ENCODE measurements around the gene FAT4. TPM values are rescaled to one million over a fixed set of nuclear protein-coding genes. Genes with fewer than 3 reads are reported as not detected.
A peak's percentile ranks its signal among the peaks of the same experiment; 100 is the strongest.

Gene FAT4
- total and polyA plus RNA-seq, 2 donors (not counting 1 experiment from before 2014, with no cell fraction given): 0.02 TPM; not detected in 1

DNA sequence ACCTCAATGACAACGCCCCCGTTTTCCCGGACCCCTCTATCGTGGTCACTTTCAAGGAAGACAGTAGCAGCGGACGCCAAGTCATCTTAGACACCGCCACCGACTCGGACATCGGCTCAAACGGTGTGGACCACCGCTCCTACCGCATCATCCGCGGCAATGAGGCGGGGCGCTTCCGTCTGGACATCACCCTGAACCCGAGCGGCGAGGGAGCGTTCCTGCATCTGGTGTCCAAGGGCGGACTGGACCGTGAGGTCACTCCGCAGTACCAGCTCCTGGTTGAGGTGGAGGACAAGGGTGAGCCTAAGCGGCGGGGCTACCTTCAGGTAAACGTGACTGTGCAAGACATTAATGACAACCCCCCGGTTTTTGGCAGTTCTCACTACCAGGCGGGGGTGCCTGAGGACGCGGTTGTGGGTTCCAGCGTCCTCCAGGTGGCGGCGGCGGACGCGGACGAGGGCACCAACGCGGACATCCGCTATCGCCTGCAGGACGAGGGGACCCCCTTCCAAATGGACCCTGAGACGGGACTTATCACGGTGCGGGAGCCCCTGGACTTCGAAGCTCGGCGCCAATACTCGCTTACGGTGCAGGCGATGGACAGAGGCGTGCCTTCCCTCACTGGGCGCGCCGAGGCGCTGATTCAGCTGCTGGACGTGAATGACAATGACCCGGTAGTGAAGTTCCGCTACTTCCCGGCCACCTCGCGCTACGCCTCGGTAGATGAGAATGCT, 2.2 kb downstream of the FAT4 start:
- H3K4me3 Mint-ChIP-seq: peak overlapping the region; percentile 90
- ATAC-seq (ENCODE audit: low read depth): no peak
- H3K27me3 Mint-ChIP-seq: peaks cover 55% of the 10 kb centered on the region

DNA sequence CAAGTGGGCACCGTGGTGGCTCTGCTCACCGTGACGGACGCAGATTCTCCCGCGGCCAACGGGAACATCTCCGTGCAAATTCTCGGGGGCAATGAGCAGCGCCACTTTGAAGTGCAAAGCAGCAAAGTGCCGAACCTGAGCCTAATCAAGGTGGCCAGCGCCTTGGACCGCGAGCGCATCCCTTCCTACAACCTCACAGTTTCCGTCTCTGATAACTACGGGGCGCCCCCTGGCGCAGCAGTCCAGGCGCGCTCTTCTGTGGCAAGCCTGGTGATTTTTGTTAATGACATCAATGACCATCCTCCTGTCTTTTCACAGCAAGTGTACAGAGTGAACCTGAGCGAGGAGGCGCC, 2.7 kb downstream of the FAT4 start:
- no peak for ATAC-seq (ENCODE audit: low read depth)
- intact Hi-C loops (cut with micrococcal nuclease): no loop called here
- Histone ChIP-seq H3K79me2 (ENCODE audit: control insufficient read depth, insufficient read depth, low read length) (no peaks in the 10 kb centered on the region), H3K4me2 (replicated peaks; ENCODE audit: low read depth, low read length, poor library complexity, severe bottlenecking) (peak overlapping the region; percentile 81), H3K9me3 (ENCODE audit: control extremely low read depth in 1 of 3, control insufficient read depth in 2 of 3, insufficient read depth in 1 of 3, low read length in 2 of 3) (peaks cover 0 to 20% (median 0%) of the 10 kb centered on the region in 3 donors), H3K9ac (ENCODE audit: low read length) (no peak overlapping the region), H3K4me1 (ENCODE audit: control insufficient read depth in 2 of 2, insufficient read depth in 2 of 2, low read length in 2 of 2) (peaks cover 38 to 40% of the 10 kb centered on the region in 2 donors), H3K4me3 (ENCODE audit: control extremely low read depth in 1 of 5, extremely low read depth in 1 of 5, insufficient read depth in 1 of 5, low read depth in 2 of 5, low read length in 4 of 5) (peak overlapping the region in 1 of 5 experiments; percentile 14), H4K20me1 (ENCODE audit: control insufficient read depth, insufficient read depth, low read length, poor library complexity, severe bottlenecking) (no peaks in the 10 kb centered on the region), H3K36me3 (replicated peaks in 1 of 2; ENCODE audit: control extremely low read depth in 1 of 2, control insufficient read depth in 1 of 2, extremely low read depth in 1 of 2, insufficient read depth in 2 of 2, low read length in 1 of 2) (no peaks in the 10 kb centered on the region), H2AFZ (ENCODE audit: insufficient read depth, low read depth, low read length, poor library complexity, severe bottlenecking) (peak overlapping the region; percentile 89), H3K27ac (ENCODE audit: low read length in 2 of 2) (no peak overlapping the region), H3K27me3 (replicated peaks in 1 of 4; ENCODE audit: control extremely low read depth in 1 of 4, control insufficient read depth in 3 of 4, insufficient read depth in 4 of 4, low read length in 3 of 4) (peaks cover 0 to 48% (median 39%) of the 10 kb centered on the region in 4 experiments)
- ChIA-PET POLR2A (no interaction called here), CTCF (no interaction called here)
- H3K4me3 Mint-ChIP-seq: peak overlapping the region; percentile 37
- no peak for TF ChIP-seq EZH2 (IDR thresholded peaks at IDR 0.05; ENCODE audit: borderline replicate concordance, insufficient read depth, low read depth, low read length, poor library complexity, severe bottlenecking)
- TF ChIP-seq, protein P1, sequence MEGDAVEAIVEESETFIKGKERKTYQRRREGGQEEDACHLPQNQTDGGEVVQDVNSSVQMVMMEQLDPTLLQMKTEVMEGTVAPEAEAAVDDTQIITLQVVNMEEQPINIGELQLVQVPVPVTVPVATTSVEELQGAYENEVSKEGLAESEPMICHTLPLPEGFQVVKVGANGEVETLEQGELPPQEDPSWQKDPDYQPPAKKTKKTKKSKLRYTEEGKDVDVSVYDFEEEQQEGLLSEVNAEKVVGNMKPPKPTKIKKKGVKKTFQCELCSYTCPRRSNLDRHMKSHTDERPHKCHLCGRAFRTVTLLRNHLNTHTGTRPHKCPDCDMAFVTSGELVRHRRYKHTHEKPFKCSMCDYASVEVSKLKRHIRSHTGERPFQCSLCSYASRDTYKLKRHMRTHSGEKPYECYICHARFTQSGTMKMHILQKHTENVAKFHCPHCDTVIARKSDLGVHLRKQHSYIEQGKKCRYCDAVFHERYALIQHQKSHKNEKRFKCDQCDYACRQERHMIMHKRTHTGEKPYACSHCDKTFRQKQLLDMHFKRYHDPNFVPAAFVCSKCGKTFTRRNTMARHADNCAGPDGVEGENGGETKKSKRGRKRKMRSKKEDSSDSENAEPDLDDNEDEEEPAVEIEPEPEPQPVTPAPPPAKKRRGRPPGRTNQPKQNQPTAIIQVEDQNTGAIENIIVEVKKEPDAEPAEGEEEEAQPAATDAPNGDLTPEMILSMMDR (IDR thresholded peaks at IDR 0.05): no peak
- WGBS (ENCODE audit: insufficient coverage): 7% methylated on average over 22 of the region's 23 CpGs
- peaks cover 31% of the 10 kb centered on the region for H3K4me1 Mint-ChIP-seq
- DNase-seq: peak; percentile 2
- H3K27me3 Mint-ChIP-seq: peaks cover 51% of the 10 kb centered on the region
- H3K9me3 Mint-ChIP-seq (ENCODE audit: insufficient read depth): no peaks in the 10 kb centered on the region
- no peak overlapping the region for H3K27ac Mint-ChIP-seq

More for the DNA sequence above, 2.2 kb downstream of the FAT4 start:
- Histone ChIP-seq H4K20me1 (ENCODE audit: control insufficient read depth, insufficient read depth, low read length, poor library complexity, severe bottlenecking) (no peaks in the 10 kb centered on the region), H3K4me3 (ENCODE audit: control extremely low read depth in 1 of 5, extremely low read depth in 1 of 5, insufficient read depth in 1 of 5, low read depth in 2 of 5, low read length in 4 of 5) (peak overlapping the region in 1 of 5 experiments; percentile 14), H3K9me3 (ENCODE audit: control extremely low read depth in 1 of 3, control insufficient read depth in 2 of 3, insufficient read depth in 1 of 3, low read length in 2 of 3) (peaks cover 0 to 20% (median 0%) of the 10 kb centered on the region in 3 donors), H3K4me1 (ENCODE audit: control insufficient read depth in 2 of 2, insufficient read depth in 2 of 2, low read length in 2 of 2) (peaks cover 38 to 40% of the 10 kb centered on the region in 2 donors), H3K79me2 (ENCODE audit: control insufficient read depth, insufficient read depth, low read length) (no peaks in the 10 kb centered on the region), H3K9ac (ENCODE audit: low read length) (no peak overlapping the region), H2AFZ (ENCODE audit: insufficient read depth, low read depth, low read length, poor library complexity, severe bottlenecking) (peak overlapping the region; percentile 89), H3K36me3 (replicated peaks in 1 of 2; ENCODE audit: control extremely low read depth in 1 of 2, control insufficient read depth in 1 of 2, extremely low read depth in 1 of 2, insufficient read depth in 2 of 2, low read length in 1 of 2) (no peaks in the 10 kb centered on the region), H3K27ac (ENCODE audit: low read length in 2 of 2) (no peak overlapping the region), H3K4me2 (replicated peaks; ENCODE audit: low read depth, low read length, poor library complexity, severe bottlenecking) (peak overlapping the region; percentile 81), H3K27me3 (replicated peaks in 1 of 4; ENCODE audit: control extremely low read depth in 1 of 4, control insufficient read depth in 3 of 4, insufficient read depth in 4 of 4, low read length in 3 of 4) (peaks cover 0 to 48% (median 39%) of the 10 kb centered on the region in 4 experiments)
- WGBS (ENCODE audit: insufficient coverage): 6% methylated on average over 66 of the region's 66 CpGs
- DNase-seq: peak; percentile 8
- Mint-ChIP-seq H3K9me3 (ENCODE audit: insufficient read depth) (no peaks in the 10 kb centered on the region), H3K4me1 (peaks cover 31% of the 10 kb centered on the region), H3K27ac (no peak overlapping the region)
- CTCF ChIA-PET: no interaction called here
- no peak for TF ChIP-seq EZH2 (IDR thresholded peaks at IDR 0.05; ENCODE audit: borderline replicate concordance, insufficient read depth, low read depth, low read length, poor library complexity, severe bottlenecking)
- TF ChIP-seq, protein P1 (IDR thresholded peaks at IDR 0.05): no peak
- POLR2A ChIA-PET: no interaction called here
- intact Hi-C loops (cut with micrococcal nuclease): no loop called here

All from B cell (primary cell).